GM19239 (cell line): ENCODE results near the gene UNC5CL.
"Not testable (repeated sequence)": the region's sequence is repeated elsewhere in the genome, so short reads cannot be mapped to it uniquely, and the experiment has no call there.

Source experiments
- DNase-seq: peaks from one replicate; pipeline ENCODE4 v3.0.0; 2011; ENCODE audit warnings: low spot score; ENCODE audit not compliant: insufficient read length
- FAIRE-seq: peaks from 2 replicates; lab custom pipeline; 2011; peaks lifted over from hg19 to GRCh38; lab: Jason Lieb, UNC

The UNC5CL gene

DNA sequence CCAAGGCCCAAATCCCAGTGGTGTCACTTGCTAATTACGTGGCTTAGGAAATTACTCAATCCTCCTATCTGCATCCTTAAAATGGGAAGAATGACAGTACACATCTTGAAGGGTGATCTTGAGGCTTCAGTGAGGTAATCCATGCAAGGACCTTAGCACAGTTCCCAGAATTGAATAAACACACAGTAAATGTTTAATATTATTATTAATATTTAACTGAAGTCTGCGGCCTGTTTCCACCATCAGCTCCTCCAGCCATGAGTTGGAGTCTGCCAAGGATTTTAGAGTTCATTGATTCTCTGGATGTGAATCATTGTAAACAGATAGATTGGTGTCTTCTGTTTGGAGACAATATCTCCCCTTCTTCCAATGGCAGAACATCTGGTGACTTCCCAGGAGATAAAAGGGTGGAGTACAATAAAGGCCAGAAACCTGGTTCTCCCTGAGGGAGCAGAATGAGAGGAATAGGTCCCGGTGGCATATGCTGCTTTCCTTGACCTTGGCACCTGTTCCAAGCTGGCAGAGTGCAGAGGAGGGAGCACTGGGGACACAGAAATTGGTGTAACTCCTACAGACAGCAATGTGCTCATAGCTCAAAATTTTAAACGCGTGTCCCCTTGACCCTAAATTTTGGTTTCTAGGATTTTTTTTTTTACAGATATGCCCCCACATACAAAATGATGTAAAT, 25.4 kb downstream of the UNC5CL start:
- no peak for DNase-seq
- FAIRE-seq, result no peak

DNA sequence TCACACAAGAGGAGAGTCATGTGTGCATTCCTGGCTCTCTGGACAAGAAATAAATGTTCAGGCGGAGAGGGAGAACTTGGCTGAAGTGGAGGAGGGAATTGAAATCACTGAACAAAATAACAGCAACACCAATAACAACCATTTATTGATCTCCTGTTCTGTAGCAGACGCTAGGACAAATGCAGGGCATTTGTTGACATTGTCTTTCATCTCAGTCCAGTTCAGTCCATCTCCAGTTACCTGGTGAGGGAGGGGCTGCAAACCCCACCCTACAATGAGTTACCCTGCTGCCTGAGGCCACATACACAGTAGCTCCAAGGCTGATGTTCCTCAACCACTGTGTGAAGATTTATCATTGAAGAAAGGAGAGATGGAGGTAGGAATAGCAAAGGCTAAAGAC, 27.3 kb downstream of the UNC5CL start:
- FAIRE-seq, result no peak
- no peak for DNase-seq

DNA sequence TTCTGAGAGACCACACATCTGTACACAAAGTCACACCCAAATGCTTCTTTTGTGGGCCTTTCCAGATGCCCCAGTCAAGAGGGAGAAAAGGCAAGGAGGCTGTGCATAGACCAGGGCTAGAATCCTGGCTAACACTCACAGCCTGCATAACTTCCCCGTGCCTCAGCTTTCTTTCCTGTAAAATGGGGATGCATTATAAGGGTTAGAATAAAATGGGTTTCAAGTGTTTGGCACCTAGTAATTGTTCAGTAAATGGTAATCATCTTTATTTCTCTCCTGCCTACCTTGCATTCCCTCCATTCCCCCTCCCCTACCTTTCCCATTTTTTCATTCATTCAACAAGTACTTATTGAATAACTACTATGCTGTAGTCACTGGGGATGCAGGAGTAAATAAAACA, 29.4 kb downstream of the UNC5CL start:
- no peak for FAIRE-seq
- DNase-seq, result no peak

DNA sequence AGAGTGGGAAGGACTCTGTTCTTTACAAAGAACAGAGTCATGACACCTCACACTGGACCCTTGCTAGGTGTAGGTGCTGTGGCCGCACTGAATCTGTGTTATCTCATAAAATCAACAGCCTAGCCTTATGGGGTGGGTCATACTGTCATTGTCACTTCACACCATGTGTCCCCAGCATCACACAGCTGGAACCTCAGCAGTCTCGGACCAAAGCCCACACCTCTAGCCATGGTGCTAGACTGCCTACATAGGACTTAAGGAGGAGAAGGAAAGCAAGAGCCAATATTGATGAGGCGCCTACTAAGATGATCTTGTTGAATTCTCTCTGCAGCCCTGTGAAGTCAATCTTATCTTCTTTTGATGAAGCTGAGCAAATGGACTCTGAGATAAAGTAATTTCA, 31.0 kb downstream of the UNC5CL start:
- no peak for FAIRE-seq

DNA sequence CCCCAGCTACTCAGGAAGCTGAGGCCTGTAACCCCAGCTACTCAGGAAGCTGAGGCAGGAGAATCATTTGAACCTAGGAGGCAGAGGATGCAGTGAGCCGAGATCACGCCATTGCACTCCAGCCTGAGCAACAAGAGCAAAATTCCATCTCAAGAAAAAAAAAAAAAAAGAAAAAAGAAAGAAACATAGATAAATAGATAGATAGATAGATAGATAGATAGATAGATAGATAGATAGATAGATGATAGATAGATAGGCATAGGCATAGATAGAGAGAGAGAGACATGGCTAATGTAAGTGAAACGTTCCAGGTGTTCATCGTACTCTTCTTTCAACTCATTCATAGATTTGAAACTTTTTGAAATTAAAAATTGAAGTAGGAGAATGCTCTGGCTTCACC, 32.0 kb downstream of the UNC5CL start:
- not testable (repeated sequence) for FAIRE-seq, DNase-seq

More for the DNA sequence above, 31.0 kb downstream of the UNC5CL start:
- no peak for DNase-seq

DNA sequence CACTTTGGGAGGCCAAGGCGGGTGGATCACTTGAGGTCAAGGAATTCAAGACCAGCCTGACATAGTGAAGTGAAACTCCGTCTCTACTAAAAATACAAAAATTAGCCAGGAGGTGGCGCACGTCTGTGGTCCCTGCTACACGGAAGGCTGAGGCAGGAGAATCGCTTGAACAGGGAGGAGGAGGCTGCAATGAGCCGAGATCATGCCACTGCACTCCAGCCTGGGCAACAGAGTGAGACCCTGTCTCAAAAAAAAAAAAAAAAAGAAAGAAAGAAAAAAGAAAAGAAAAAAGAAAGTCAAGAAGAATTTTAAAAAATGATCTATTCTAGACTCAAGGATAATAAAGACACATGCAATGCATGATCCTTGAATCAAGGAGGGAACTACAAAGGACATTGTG, 32.8 kb downstream of the UNC5CL start:
- peak; percentile 86 for FAIRE-seq
- DNase-seq, result not testable (repeated sequence)

DNA sequence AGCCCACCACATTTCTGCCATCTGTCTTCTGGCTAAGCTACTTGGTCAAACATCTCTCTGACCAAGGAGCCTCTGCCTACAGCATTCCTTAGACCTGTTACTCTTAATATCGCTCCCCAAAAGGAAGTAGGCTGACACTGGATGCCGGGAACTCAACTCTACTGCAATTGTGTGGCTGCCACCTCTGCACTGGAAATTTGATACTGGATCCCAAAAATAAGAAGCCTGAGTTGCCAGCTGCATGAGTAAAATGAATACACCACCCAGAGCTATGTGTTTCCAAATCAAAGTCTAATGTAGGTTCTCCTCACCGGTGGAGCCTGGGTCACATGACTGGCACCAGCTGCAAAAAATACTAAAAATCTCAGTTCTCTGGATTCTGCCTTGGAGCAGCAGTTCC, 36.9 kb downstream of the UNC5CL start:
- DNase-seq (no peak), FAIRE-seq (no peak)

DNA sequence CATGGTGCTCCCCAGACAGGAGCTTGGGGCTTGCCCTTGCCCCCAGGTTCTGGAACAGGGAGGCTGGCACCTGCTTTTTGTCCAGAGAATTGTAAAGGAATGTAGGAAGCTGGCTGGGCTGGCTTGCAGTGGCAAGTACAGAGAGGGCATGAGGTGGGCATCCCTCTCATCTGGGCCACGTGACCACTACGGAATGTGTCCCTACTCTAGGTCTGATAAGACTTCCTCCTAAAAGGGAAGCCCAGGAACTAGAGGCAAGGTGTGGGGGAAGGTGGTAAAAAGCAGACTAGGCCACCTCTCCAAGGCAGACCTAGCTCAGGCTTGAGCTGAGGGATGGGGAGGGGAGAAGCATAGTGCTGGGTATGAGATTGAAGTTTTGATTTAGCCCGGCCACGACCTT, 38.8 kb downstream of the UNC5CL start:
- no peak for FAIRE-seq
- no peak for DNase-seq

DNA sequence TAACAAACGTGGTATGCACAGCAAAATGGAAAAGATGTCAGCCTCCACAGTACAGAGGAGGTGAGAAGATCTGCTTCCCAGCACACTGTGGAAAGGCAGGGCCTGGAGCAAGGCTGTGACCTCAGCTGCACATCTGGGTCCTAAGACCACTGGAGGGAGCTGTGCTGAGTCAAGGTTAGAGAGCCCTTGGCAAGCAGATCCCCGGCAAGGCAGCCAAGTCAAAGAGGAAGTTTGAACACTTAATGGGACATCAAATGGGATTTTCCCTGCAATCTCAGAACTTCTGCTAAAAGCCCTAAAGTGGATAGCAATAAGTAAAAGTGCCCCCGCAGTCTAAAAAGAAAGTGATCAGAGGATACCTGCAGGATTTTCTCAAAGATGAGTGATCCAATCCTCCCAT, 39.5 kb downstream of the UNC5CL start:
- FAIRE-seq (no peak), DNase-seq (peak; percentile 21)

DNA sequence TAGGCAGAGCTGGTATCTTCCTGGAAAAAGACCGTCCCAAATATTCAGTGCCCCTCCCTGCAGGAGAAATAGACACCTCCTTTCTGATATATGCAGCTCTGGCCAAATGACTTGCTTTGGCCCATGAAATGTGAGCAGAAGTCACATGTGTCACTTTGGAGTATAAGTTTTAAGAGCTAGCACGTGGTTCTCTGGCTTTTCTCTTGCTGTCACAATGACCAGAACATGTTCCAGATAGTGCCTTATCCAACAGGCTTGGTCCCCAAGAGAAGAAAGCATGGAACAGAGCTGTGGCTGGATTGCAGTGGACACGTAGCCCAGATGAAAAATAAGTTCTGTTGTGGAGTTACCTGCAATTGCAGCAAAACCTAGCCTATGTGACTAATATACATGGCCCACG, 40.4 kb downstream of the UNC5CL start:
- DNase-seq (no peak), FAIRE-seq (no peak)

DNA sequence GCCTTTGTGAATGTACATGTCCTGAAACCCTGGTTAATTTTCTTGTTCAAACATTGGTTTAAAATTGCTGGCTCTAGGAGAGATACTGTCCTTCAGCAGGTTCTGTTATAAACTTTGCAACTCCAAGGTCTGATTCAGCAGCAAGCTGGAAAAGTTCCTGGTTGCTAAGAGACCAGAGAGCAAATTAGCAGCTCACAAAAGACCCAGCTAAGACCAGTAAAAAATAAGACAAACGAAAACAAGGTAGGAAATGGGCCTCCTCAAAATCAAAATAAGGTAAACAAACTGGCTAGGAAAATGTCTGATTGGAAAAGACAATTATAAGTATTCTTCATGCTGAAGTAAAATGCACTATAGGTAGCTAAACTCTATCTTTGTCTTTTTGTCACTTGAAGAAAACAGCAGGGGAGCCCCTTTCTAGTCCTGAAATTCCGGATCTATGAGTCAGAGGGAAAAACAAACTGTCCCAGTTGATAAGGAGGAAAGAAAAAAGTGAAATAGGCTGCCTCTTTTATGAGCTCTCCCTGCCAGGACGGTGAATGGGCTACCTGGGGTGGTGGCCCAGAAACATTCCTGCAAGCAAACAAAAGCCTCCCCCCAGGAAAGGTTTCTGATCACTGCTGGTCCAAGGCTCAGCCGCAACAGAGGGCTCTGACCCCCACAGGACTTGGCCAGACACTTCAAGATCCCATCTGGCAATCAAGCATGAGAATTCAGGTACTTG, 41.6 kb downstream of the UNC5CL start:
- DNase-seq (no peak), FAIRE-seq (no peak)

DNA sequence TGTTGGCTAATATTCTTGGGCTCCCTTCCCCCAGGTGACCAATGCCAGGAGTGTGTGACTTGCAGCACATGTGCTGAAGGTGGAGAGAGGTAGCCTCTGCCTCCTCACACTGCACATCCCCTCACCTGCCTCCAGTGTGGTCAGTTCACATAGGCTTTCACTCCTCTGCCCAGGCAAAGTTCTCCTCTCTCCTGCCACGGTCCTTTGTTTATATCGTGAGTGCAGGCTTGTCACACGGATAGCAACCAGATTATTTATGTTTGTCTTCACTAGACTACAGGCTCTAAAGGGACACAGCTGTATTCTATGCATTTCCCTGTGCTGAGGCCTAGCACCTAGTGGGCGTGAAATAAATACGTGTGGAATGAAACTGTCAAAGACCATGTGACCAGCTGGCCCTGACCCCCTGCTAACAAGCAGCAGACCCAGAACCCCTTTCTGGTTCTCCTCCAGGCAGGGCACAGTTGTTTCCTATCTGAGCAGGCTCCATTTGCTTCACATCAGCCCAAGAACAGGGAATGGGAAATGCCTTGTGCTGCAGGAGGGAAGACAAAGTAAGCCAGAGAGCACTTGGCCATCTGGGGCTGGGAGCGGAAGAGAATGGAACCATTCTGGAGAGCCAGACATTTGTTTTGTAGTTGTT, 42.3 kb downstream of the UNC5CL start:
- no peak for FAIRE-seq
- no peak for DNase-seq

DNA sequence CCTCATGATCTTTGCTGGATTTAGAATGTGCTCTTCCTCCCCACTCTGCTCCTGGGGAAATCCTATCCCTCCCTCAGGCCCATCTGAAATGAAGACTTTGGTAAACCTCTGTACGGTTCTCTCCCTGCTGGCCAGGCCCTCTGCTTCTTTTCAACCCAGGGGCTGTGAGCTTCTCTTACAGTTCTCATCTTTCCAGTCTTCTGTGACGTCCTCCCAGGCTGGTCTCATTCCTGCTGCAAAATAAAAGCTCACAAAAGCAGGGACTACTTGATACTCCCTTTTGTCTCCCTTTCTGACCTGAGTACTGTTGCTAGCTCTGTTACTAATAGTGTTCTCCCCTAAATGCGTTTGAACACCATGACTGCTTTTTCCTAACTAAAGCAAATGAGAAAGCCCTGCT, 46.3 kb downstream of the UNC5CL start:
- FAIRE-seq (no peak), DNase-seq (no peak)

DNA sequence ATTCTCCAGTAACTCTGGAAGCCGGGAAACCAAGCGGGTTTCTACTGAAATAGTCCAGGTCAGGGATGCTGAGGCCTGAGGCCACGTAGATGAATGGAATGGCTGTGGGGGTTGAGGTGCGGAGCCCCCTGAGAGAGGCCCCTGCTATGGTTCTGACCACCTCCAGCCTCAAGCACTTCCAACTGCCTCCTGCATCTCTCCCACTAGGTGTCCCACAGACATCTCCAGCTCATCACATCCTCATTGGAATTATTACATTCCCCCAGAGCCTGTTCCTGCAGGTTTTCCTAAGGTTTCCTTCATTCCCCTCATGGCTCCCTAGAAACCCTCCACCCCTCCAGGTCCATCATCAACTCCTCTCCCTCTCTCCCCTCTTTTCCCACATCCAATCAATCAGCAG, 48.7 kb downstream of the UNC5CL start:
- no peak for DNase-seq
- FAIRE-seq, result no peak

DNA sequence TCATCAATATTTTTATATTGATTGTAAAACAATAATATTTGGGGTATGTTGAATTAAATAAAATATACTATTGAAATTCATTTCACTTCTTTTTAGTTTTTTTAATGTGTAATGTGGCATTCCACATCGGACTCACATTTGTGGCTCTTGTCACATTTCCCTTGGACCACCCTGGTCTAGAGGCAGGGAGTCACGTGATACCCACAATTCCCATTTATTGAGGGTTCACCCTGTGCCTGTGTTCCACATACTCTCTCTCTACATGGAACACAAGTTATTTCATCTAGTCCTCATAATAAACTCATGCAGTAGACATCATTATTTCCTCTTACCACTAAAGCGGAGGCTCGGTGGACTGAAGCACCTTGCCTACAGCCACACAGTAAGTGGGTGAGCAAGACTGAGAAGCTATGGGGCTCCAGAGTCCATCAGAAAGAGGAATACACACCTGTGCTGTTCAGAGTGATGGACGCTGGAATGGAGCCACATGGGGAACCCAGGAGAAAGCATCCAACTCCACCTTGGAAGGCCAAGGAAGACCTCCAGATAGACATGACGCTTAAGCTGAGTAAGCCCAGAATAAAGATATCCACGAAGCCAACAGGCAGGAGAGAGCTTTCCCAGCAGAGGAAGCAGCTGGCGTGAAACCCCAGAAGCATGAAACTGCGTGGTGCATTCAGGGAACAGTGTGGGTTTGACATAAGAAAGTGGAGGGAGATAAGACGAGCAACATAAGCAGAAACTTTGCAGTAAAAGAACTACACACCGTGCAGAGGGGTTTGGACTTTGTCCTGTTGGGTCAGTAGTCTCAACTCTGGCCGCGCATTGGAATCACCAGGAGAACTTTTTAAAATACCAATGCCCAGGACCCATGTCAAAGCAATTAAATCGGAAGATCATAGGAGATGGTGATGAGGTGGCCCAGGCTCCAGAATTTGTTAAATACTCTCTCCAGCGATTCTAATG, 49.5 kb downstream of the UNC5CL start:
- DNase-seq, result no peak
- FAIRE-seq, result no peak

DNA sequence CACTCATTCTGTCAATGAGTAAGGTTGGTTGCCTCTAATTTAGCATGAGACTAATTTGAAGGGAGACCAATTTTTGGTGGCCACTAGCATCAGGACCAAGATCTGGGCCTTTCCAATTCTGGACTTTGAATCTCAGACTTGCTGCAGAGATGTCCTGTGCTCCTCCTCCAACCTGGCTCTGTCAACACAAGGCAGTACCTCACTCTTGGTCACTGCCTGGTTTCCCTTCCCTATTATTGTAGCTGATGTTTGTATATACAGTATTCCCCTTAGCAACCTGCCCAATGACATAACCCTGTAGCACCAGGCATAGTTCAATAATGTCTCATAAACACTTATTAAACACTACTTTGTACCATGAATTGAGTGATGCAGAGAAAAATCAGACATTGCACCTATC, 50.4 kb downstream of the UNC5CL start:
- DNase-seq (no peak), FAIRE-seq (no peak)

DNA sequence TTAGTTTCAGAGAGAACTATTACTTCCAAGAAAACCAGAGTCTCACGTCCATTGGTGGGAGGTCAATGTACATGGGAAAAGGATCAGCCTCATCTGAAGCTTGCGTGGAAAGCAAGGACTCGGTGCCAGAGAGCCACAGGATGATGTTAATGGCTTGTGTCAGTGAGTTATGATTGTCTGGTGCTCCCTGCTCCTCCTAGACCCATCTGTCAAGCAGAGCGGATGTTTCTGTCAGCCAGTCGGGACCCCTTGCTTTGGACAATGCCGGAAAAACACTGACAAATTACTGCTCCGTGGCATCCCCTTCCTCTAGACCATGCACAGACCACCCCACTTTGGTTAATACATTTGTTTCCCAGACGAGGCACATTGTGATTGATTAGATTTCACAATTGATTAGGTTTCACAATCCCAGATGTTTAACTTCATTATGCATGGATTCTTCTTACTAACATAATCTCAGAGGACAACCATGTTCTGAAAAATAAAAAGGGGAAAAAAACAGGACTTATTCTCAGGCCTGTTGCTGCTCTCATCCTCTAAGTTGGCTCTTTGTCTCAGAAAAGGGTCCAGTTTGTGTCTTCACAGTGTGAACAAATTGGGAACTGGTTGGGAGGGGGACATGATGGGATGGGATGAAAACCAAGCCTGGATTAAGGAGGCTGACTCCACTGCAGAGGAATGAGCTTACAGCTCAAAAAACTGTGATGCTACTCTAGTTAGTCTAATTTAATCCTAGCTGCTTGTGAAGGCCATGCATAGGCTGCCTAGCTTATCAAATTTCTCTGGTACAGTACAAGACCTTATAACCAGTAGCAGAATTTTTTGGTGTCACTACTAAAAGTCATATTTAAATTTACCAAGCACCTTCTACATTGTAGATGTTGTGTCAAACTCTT, 51.9 kb downstream of the UNC5CL start:
- DNase-seq (no peak), FAIRE-seq (no peak)

DNA sequence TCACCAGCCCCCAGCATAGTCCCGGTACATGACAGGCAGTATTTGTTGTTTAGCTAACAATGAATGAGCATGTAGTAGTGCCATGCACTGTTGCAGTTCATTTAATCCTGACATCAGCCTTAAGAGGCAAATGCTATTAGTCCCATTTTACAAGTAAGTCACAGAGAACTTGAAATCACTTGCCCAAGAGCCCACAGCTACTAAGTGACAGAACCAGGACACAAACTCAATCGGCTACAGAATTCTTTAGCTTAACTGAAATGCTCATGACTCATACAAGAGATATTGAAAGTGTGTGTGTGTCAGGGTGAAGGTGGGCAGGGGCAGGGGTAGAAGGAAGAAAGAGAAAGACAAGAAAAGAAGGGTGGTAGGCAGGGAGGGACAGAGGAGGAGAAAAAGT, 52.7 kb downstream of the UNC5CL start:
- no peak for FAIRE-seq

DNA sequence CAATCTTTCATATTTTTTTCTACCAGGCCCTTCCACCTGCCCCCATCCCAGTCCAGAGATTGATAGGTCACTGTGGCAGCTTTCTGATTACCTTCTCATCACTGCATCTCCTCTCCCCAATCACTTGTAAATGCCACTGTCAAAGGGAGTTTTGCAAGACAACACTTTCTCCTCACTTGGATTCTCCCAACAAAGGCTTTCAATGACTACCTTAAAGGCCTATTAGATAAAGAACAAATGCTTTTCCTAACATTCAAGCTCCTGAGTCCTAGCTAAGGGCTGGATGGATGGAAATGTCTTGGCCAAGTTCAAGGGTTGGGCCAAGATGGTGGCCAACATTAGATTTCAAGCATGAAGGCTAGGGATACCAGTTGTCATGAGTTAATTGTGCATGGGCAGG, 55.3 kb downstream of the UNC5CL start:
- no peak for FAIRE-seq
- DNase-seq, result no peak

More for the DNA sequence above, 52.7 kb downstream of the UNC5CL start:
- no peak for DNase-seq
